Tibial artery (tissue), 4 donors: ENCODE data around the gene GPS2.

Source experiments
- DNase-seq, 2 donors: peaks; one replicate each; pipeline ENCODE4 v3.0.0-alpha.2; 2019
- H3K27ac ChIP-seq, 2 donors: fragments of 200-600 bp; sonication (generic) in 1 of 2; 1 replicate in 1 of 2; 2 replicates in 1 of 2; pipeline ENCODE4 v1.5.1; 2018 to 2019; ENCODE audit warnings: mild to moderate bottlenecking in 1 of 2
- H3K27me3 ChIP-seq, 2 donors: fragments of 200-600 bp; sonication (generic) in 1 of 2; one replicate each; pipeline versions ENCODE4 v1.5.1 to v1.6.0; 2016 to 2019
- H3K36me3 ChIP-seq, 3 donors: fragments of 200-600 bp; sonication (generic) in 2 of 3; one replicate each; pipeline ENCODE4 v1.5.1; 2016 to 2019; ENCODE audit warnings: mild to moderate bottlenecking in 2 of 3
- H3K4me1 ChIP-seq, 4 donors: fragments of 200-600 bp; sonication (generic) in 2 of 4; 1 replicate in 3 of 4; 2 replicates in 1 of 4; pipeline ENCODE4 v1.5.1; 2016 to 2019
- H3K4me3 ChIP-seq, 2 donors: fragments of 200-600 bp; sonication (generic) in 1 of 2; 1 replicate in 1 of 2; 2 replicates in 1 of 2; pipeline ENCODE4 v1.5.1; 2018 to 2019; ENCODE audit warnings: mild to moderate bottlenecking in 2 of 2
- H3K9me3 ChIP-seq, 3 donors: fragments of 200-600 bp; sonication (generic) in 1 of 3; one replicate each; pipeline ENCODE4 v1.5.1; 2016 to 2019
- intact Hi-C: fragments of 100-400 bp; cut with DNase I; formaldehyde crosslinking; loops from one replicate; pipeline ENCODE4 v1.15.0; 2023; ENCODE audit warnings: low total_unique reads
- TF ChIP-seq, protein P1 (sequence below), 2 experiments: fragments of 200-600 bp in 1 of 2; fragments of 450-650 bp in 1 of 2; IDR thresholded peaks; one replicate each; pipeline ENCODE4 v1.5.1; 2017 to 2019; ENCODE audit warnings: antibody characterized with exemption in 2 of 2, mild to moderate bottlenecking in 1 of 2, moderate library complexity in 1 of 2

The GPS2 gene

DNA sequence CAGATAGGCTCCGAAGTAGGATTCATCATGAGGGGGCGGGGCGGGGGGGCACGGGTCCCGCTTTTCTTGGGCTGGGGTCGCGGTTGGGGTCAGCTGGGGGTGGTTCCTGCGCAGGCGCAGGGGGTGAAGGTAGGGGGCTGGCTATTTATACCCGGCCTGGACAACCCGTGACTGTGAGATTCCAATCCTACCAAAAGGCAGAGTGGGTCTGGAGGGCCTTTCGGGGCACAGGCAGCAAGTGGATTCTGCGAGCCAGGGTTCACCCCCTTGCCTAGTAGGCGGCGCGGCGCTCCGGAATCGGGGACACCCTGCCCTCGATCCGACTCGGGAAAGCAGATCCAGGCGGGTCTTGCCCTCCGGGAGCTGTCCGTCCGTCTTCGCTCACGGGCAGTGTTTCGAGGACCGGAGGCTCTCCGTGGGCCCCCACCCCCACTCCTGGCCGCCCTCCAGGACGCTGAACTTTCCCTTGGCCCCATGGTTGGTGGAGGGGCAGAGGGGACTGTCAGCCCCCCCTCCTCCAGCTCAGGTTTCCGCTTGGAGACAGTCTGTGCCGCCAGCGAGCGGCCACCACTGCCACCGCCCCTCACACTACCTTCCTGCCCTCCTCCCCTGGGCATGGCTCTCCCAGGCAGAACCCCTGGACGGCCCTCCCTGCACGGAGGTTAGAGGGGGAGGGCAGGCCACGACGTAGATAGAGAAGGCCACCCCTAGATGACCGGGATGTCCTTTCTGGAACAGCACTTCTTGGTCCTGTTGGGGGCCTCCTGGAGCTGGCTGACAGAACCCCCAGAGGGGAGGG lies 33.0 kb downstream of the GPS2 start:
- Histone ChIP-seq H3K27ac (peak overlapping the region; percentile 93 to 94), H3K27me3 (no peaks in the 10 kb centered on the region), H3K9me3 (no peaks in the 10 kb centered on the region), H3K4me1 (peaks cover 0 to 27% (median 21%) of the 10 kb centered on the region in 4 donors), H3K36me3 (no peaks in the 10 kb centered on the region), H3K4me3 (peak overlapping the region; percentile 53 to 56)
- DNase-seq = peak in 1 of 2 donors; percentile 86
- TF ChIP-seq, protein P1, sequence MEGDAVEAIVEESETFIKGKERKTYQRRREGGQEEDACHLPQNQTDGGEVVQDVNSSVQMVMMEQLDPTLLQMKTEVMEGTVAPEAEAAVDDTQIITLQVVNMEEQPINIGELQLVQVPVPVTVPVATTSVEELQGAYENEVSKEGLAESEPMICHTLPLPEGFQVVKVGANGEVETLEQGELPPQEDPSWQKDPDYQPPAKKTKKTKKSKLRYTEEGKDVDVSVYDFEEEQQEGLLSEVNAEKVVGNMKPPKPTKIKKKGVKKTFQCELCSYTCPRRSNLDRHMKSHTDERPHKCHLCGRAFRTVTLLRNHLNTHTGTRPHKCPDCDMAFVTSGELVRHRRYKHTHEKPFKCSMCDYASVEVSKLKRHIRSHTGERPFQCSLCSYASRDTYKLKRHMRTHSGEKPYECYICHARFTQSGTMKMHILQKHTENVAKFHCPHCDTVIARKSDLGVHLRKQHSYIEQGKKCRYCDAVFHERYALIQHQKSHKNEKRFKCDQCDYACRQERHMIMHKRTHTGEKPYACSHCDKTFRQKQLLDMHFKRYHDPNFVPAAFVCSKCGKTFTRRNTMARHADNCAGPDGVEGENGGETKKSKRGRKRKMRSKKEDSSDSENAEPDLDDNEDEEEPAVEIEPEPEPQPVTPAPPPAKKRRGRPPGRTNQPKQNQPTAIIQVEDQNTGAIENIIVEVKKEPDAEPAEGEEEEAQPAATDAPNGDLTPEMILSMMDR (IDR thresholded peaks at IDR 0.05) = no peak
- intact Hi-C loops = no loop called here

DNA sequence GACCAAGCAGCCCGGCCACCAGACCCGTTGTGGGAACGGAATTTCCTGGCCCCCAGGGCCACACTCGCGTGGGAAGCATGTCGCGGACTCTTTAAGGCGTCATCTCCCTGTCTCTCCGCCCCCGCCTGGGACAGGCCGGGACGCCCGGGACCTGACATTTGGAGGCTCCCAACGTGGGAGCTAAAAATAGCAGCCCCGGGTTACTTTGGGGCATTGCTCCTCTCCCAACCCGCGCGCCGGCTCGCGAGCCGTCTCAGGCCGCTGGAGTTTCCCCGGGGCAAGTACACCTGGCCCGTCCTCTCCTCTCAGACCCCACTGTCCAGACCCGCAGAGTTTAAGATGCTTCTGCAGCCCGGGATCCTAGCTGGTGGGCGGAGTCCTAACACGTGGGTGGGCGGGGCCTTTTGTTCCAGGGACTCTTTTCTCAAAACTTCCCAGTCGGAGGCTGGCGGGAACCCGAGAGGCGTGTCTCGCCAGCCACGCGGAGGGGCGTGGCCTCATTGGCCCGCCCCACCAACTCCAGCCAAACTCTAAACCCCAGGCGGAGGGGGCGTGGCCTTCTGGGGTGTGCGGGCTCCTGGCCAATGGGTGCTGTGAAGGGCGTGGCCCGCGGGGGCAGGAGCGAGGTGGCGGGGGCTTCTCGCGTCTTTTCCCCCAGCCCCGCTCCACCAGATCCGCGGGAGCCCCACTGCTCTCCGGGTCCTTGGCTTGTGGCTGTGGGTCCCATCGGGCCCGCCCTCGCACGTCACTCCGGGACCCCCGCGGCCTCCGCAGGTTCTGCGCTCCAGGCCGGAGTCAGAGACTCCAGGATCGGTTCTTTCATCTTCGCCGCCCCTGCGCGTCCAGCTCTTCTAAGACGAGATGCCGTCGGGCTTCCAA lies 33.8 kb downstream of the GPS2 start, which contains the start of gene SLC2A4:
Gene SLC2A4, plus strand, starts transcription at position 645 of the 879 bp plus-strand sequence. Its CDS starts 217 bp downstream, at position 862.
- Histone ChIP-seq H3K4me1 (peaks cover 0 to 27% (median 21%) of the 10 kb centered on the region in 4 donors), H3K27me3 (no peaks in the 10 kb centered on the region), H3K4me3 (peak within 1 kb of the TSS; percentile 53 to 56), H3K27ac (peak within 1 kb of the TSS; percentile 93 to 94), H3K9me3 (no peaks in the 10 kb centered on the region), H3K36me3 (no peaks in the 10 kb centered on the region)
- DNase-seq = peak; percentile 95 to 97
- intact Hi-C loops = no loop called here
- TF ChIP-seq, protein P1 (IDR thresholded peaks at IDR 0.05) = no peak

DNA sequence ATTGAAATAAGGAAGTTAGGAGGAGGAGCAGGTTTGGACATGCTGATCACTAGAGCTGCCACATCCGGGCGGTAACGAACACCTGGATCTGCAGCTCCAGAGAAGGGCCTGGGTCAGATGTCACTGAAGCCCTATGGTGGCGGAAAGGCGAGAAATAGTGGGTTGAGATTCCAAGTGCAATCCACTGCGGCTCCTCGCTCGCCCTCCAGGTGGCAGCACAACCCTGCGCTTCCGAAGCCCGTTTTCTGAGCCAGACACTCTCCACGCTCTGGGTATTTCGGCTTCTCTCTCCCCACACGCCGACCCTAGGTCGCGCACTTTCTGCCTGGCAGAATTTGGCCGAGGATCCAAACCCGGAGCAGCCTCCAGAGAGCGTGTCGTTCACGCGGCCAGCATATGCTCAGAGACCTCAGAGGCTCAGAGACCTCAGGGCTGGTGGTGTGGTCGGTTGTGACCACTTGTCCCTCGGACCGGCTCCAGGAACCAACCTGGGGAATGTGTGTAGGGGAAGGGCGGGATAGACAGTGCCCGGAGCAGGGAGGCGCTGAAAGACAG lies 34.6 kb downstream of the GPS2 start:
- DNase-seq = peak; percentile 70 to 91
- no peaks in the 10 kb centered on the region for H3K9me3 ChIP-seq
- H3K27me3 ChIP-seq = no peaks in the 10 kb centered on the region
- peak overlapping the region; percentile 53 to 56 for H3K4me3 ChIP-seq
- H3K27ac ChIP-seq = peak overlapping the region; percentile 93 to 94
- TF ChIP-seq, protein P1 (IDR thresholded peaks at IDR 0.05) = peak; percentile 90 to 96
- intact Hi-C loops = loop anchor here (1.0 kb wide), 1 partner anchor 16 kb away; no protein-coding TSS in a partner anchor
- peaks cover 0 to 27% (median 21%) of the 10 kb centered on the region in 4 donors for H3K4me1 ChIP-seq
- no peaks in the 10 kb centered on the region for H3K36me3 ChIP-seq

DNA sequence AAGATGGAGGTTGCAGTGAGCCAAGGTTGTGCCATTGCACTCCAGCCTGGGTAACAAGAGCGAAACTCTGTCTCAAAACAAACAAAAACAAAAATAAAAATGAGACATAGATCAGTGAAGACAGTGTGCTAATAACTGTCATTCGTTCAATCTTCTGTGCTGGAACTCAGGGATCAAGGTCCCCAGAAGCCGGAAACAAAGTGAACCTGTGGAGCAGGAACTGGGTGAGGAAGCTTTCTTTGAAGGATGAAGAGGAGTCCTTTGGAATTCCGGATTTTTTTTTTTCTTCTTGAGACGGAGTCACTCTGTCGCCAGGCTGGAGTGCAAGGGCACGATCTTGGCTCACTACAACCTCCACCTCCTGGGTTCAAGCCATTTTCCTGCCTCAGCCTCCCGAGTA lies 35.7 kb downstream of the GPS2 start:
- Histone ChIP-seq H3K27me3 (no peaks in the 10 kb centered on the region), H3K9me3 (no peaks in the 10 kb centered on the region), H3K27ac (no peak overlapping the region), H3K4me3 (no peak overlapping the region), H3K36me3 (no peaks in the 10 kb centered on the region), H3K4me1 (peaks cover 0 to 27% (median 21%) of the 10 kb centered on the region in 4 donors)
- intact Hi-C loops = no loop called here
- TF ChIP-seq, protein P1 (IDR thresholded peaks at IDR 0.05) = no peak
- no peak for DNase-seq

DNA sequence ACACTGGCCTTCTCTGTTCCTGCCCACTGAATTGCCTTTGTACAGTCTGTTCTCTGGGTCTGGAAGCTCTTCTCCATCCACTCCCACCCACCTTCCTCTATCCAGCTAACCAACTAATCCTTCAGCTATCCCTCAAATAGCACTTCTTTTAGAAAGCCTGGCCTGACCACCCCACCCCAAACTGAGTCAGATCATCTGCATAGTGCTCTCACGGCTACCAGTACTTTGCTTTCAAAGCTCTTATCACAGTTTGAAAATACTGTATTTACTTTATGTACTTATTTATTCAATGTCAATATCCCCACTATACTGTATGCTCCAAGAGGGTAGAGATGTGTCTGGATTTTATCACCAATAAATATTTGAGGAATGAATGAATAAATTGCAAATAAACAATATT lies 48.4 kb downstream of the GPS2 start:
- TF ChIP-seq, protein P1 (IDR thresholded peaks at IDR 0.05) = no peak
- no peaks in the 10 kb centered on the region for H3K36me3 ChIP-seq
- no peak overlapping the region for H3K27ac ChIP-seq
- H3K9me3 ChIP-seq = no peaks in the 10 kb centered on the region
- no peak for DNase-seq
- H3K4me3 ChIP-seq = no peak overlapping the region
- intact Hi-C loops = no loop called here
- peaks cover 0 to 16% (median 9%) of the 10 kb centered on the region in 4 donors for H3K4me1 ChIP-seq
- H3K27me3 ChIP-seq = peaks cover 6 to 79% of the 10 kb centered on the region in 2 donors
